22Rv1 (cell line): ENCODE data around the gene RNGTT.

Experiments
- H3K27ac ChIP-seq: fragments of 450-650 bp; 2 replicates; pipeline ENCODE4 v1.5.1; 2017
- ZFX ChIP-seq: fragments of 450-650 bp; IDR thresholded peaks from 2 replicates; pipeline ENCODE4 v1.6.1; 2017; ENCODE audit warnings: antibody characterized with exemption, borderline replicate concordance
- TF ChIP-seq, protein P1 (sequence below): fragments of 450-650 bp; IDR thresholded peaks from 2 replicates; pipeline ENCODE4 v1.5.1; 2017; ENCODE audit warnings: mild to moderate bottlenecking

The RNGTT gene

DNA sequence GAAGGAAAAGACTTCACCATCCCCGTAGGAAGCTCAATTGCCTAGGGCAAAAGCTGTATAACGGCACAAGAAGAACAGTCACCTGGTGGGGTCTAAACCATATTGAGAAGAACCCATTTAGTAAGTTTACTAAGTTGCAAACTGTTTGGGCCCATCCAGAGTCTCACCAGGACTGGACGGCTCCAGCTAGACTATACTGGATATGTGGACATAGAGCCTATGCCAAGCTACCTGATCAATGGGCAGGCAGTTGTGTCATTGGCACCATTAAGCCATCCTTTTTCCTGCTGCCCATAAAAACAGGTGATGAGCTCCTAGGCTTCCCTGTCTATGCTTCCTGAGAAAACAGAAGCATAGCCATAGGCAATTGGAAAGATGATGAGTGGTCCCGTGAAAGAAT, 293.9 kb downstream of the RNGTT start:
- no peak overlapping the region for H3K27ac ChIP-seq

DNA sequence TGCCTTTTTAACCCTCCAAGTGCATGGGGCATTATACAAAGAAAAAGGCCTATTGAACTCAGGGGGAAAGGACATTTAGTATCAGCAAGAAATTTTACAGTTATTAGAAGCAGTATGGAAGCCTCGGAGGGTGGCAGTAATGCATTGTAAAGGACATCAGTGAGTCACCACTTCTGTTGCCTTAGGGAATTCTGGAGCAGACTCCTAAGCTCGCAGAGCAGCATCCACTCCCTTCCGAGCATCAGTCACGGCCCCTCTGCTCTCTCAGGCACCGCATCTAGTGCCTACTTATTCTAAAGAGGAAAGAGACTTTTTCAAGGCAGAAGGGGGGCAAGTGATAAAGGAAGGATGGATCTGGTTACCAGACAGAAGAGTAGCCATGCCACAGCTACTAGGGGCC, 296.5 kb downstream of the RNGTT start:
- no peak overlapping the region for H3K27ac ChIP-seq
- no peak for TF ChIP-seq ZFX
- TF ChIP-seq, protein P1, sequence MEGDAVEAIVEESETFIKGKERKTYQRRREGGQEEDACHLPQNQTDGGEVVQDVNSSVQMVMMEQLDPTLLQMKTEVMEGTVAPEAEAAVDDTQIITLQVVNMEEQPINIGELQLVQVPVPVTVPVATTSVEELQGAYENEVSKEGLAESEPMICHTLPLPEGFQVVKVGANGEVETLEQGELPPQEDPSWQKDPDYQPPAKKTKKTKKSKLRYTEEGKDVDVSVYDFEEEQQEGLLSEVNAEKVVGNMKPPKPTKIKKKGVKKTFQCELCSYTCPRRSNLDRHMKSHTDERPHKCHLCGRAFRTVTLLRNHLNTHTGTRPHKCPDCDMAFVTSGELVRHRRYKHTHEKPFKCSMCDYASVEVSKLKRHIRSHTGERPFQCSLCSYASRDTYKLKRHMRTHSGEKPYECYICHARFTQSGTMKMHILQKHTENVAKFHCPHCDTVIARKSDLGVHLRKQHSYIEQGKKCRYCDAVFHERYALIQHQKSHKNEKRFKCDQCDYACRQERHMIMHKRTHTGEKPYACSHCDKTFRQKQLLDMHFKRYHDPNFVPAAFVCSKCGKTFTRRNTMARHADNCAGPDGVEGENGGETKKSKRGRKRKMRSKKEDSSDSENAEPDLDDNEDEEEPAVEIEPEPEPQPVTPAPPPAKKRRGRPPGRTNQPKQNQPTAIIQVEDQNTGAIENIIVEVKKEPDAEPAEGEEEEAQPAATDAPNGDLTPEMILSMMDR: no peak

More for the DNA sequence above, 293.9 kb downstream of the RNGTT start:
- no peak for TF ChIP-seq ZFX
- TF ChIP-seq, protein P1: no peak

DNA sequence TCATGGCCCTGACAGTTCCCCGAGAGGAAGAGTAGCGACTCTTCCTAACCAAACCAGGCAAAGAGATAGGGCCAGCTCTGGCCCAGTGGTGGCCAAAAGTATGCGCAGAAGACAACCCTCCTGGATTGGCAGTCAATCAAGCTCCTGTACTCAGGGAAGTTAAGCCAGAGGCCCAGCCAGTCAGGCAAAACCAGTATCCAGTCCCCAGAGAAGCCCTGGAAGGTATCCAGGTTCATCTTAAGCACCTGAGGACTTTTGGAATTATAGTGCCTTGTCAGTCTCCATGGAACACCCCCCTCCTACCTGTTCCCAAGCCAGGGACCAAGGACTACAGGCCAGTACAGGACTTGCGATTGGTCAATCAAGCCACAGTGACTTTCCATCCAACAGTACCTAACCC, 298.3 kb downstream of the RNGTT start:
- no peak for TF ChIP-seq ZFX
- TF ChIP-seq, protein P1: no peak
- no peak overlapping the region for H3K27ac ChIP-seq

DNA sequence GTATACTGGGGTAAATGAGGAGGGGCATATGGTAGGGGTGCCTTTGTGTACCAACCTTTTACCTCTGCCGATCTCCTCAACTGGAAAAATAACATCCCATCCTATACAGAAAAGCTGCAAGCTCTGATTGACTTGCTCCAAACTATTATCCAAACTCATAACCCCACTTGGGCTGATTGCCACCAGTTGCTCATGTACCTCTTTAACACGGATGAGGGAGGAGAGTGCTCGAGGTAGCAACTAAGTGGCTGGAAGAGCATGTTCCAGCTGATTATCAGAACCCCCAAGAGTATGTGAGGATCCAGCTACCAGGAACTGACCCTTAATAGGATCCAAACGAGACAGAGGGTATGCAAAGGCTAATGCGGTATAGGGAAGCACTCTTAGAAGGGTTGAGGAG, 299.6 kb downstream of the RNGTT start:
- no peak for TF ChIP-seq ZFX
- TF ChIP-seq, protein P1: no peak
- H3K27ac ChIP-seq: no peak overlapping the region

DNA sequence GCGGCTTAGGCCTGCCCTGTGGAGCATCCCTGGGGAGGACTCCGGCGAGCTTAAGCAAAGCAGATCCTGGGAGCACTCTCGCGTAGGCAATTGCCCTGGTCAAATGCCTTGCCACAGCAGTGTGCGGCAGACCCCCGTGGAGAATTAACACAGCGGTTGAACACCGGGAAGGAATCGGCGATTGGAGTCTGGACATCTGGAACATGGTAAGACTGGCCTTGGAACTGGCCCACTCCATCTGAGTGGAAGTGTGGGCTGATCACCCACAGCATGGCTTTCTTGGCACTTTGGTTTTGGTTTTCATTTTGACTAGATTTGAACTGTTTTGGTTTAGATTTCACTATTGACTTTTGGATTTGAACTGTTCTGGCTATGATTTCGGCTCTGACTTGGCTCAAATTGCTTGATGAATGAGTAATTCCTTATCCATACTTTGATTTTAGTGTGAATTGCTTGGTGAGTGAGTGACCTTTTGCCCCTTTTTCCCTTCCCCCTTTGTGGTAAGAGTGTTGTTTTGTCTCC, 300.7 kb downstream of the RNGTT start:
- no peak for TF ChIP-seq ZFX
- TF ChIP-seq, protein P1: no peak
- H3K27ac ChIP-seq: no peak overlapping the region

DNA sequence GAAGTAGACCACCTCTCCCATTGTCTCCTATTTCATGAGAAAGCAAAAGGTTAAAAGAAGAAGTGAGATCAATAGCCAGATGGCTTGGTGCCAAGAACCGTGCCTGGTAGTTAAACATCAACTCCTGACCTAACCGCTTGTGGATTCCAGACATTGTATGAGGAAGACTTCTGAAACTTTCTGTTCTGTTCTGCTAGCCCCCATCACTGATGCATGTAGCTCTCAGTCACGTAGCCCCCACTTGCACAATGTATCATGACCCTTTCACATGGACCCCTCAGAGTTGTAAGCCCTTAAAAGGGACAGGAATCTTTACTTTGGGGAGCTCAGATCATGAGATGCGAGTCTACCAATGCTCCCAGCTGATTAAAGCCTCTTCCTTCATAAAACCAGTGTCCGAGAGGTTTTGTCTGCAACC, 301.2 kb downstream of the RNGTT start:
- TF ChIP-seq, protein P1: no peak
- no peak for TF ChIP-seq ZFX
- no peak overlapping the region for H3K27ac ChIP-seq

DNA sequence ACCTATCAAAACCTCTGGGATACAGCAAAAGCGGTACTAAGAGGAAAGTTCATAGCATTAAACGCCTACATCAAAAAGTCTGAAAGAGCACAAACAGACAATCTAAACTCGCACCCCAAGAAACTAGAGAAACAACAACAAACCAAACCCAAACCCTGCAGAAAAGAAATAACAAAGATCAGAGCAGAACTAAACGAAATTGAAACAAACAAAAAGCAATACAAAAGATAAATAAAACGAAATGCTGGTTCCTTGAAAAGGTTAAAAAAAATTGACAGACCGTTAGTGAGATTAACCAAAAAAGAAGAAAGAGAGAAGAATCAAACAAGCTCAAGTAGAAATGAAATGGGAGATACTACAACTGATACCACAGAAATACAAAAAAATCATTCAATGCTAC, 302.3 kb downstream of the RNGTT start:
- no peak overlapping the region for H3K27ac ChIP-seq
- TF ChIP-seq, protein P1: no peak
- TF ChIP-seq ZFX: no peak
